Effector memory CD4-positive, alpha-beta T cell (primary cell): ENCODE measurements around the gene LRRC4C.
"Not testable (repeated sequence)": the region's sequence is repeated elsewhere in the genome, so short reads cannot be mapped to it uniquely, and the experiment has no call there.

Experiments
- DNase-seq, 3 donors: peaks; one replicate each; pipeline ENCODE4 v3.0.0-alpha.2; 2020
- H3K27ac ChIP-seq: 2 replicates; pipeline ENCODE4 v1.7.0; 2013; ENCODE audit warnings: mild to moderate bottlenecking, low read length, moderate library complexity; ENCODE audit not compliant: insufficient read depth, poor library complexity, severe bottlenecking
- H3K27me3 ChIP-seq: replicated peaks from 2 replicates; pipeline ENCODE4 v1.7.0; 2013; ENCODE audit warnings: mild to moderate bottlenecking, low read length; ENCODE audit not compliant: insufficient read depth, control insufficient read depth, poor library complexity, severe bottlenecking
- H3K36me3 ChIP-seq: 2 replicates; pipeline ENCODE4 v1.7.0; 2013; ENCODE audit warnings: mild to moderate bottlenecking, low read length, moderate library complexity; ENCODE audit not compliant: control insufficient read depth, insufficient read depth
- H3K4me1 ChIP-seq: 2 replicates; pipeline ENCODE4 v1.7.0; 2013; ENCODE audit warnings: low read length, mild to moderate bottlenecking; ENCODE audit not compliant: control insufficient read depth, insufficient read depth, poor library complexity, severe bottlenecking
- H3K4me3 ChIP-seq: 2 replicates; pipeline ENCODE4 v1.7.0; 2013; ENCODE audit warnings: low read length, low read depth, mild to moderate bottlenecking; ENCODE audit not compliant: insufficient read depth, poor library complexity, severe bottlenecking
- H3K9me3 ChIP-seq: 2 replicates; pipeline ENCODE4 v1.7.0; 2013; ENCODE audit warnings: mild to moderate bottlenecking, low read length, moderate library complexity; ENCODE audit not compliant: control insufficient read depth

Gene LRRC4C

DNA sequence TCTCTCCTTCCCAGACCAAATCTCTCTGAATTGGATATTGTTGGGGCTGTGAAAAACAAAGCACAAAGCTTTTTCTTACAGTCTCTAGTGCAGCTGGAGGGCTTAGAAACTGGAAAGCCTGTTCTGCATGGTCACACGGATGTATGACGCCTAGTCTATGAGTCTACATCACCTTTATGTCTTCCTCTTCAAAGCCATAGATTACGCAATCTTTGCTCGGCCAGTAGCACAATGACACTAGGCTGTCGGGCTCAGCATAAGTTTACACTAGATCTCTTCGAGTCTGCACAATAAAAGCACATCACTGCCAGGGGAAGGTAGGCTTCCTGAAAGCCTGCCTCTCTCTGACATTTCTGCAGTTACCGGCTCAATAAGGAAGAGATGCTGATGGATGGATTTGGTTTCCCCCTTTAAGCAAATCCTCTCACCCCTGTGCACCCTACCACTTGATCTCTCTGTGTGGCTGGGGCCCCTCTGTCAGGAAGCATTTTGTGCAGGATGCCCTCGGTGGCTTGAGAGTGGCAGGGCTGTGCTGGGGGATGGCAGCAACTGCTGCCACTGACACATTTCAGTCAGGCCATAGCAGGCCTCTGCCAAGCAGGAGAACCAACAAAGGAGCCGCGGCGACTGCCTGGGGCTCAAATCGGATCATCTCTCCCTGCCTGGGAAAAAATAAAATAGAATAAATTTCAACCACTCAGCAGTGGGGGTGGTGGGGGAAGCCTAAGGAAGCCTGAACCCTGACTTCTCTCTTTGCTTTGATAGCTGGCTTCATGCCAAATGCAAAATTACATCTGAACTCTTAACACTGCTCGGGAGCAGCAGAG is 1272.8 kb downstream of the LRRC4C start:
- Histone ChIP-seq H3K27me3 (no peaks in the 10 kb centered on the region), H3K9me3 (no peaks in the 10 kb centered on the region), H3K27ac (no peak overlapping the region)

DNA sequence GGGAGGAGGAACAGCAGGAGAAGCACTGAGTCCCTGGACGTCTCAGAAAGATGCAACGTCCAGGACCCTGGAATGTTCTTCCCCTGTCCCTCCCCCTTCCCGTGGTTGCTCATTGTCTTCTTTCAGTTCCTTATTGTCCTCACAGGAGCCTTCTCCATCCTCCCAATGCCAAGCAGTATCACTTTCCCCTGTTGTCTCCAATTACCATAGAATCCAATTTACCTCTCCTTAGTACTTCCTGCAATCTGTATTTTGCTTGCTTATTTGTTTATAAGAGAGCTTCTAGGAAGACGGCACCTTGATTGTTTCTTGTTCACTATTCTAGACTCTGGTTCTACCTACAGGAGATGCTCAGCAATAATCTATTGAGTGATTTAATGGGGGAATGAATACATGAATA is 1273.7 kb downstream of the LRRC4C start:
- H3K9me3 ChIP-seq = no peaks in the 10 kb centered on the region
- no peaks in the 10 kb centered on the region for H3K4me1 ChIP-seq
- no peak for DNase-seq
- no peak overlapping the region for H3K27ac ChIP-seq
- H3K27me3 ChIP-seq = no peaks in the 10 kb centered on the region
- H3K4me3 ChIP-seq = no peak overlapping the region
- no peaks in the 10 kb centered on the region for H3K36me3 ChIP-seq

More for the DNA sequence above, 1272.8 kb downstream of the LRRC4C start:
- no peaks in the 10 kb centered on the region for H3K4me1 ChIP-seq
- no peak for DNase-seq
- no peaks in the 10 kb centered on the region for H3K36me3 ChIP-seq
- no peak overlapping the region for H3K4me3 ChIP-seq

DNA sequence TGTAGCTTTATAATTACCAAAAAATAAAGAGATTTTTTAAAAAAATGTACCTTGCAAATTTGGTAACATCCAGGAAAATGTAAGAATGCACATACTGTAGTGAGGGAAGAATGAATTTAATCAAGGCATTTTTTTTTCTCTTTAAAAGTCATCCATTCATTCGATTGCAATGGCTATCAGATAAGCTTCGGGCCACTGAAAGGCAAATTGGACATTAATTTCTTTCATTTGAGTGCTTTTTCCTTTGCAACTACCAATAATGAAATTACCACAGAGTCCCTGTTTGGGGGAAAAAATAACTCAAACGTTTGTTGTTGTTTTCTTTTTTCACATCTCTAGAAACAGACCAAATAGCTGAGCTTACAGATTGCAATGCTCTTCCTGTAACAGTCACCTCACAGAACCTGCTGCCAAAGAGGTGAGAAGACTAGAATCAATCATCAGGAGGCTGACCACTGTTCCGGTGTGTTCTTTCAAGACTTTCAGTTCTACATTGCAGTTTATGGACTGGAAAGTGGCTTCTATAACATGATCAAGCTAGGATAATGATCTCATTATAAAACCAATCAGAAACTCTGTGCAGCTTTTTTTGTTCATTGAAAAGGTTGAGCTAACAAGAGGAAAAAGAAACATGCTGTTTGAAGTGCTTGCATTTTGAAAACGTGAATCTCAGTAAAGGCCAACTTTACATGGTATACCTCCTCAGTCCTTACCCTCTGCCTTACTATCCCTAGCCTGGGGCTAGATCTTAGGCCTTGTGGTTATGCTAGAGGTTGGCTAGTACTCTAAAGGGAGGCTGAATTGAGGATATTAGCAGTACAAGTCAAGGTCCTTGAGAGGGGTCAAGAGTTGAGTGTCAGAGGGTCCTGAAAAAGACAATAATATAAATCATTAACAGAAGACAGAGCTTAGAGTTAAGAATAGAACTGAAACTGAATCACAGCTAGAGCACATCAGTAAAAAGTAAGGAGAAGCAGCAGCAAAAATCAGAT is 1276.1 kb downstream of the LRRC4C start:
- Histone ChIP-seq H3K36me3 (no peaks in the 10 kb centered on the region), H3K27ac (no peak overlapping the region), H3K27me3 (no peaks in the 10 kb centered on the region), H3K4me1 (no peaks in the 10 kb centered on the region), H3K9me3 (no peaks in the 10 kb centered on the region), H3K4me3 (no peak overlapping the region)
- no peak for DNase-seq

DNA sequence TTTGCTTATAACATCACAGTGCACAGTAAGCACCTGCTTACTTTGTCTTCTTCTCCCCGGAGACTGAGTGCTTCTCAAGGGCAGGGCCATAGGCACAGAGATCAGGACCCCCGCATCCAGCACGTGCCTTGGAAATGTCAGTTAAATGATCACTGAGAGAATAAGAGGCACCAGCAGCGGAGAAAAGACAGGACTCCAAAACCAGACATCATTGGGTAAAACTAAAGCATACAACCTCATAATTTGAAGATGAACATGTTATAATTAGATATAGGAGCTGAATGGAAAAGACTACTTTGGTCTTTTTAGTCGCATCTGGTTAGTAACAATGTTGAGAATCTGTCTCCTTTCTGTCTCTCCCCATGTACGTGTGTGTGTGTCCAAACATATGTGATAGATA is 1279.9 kb downstream of the LRRC4C start:
- Histone ChIP-seq H3K4me3 (no peak overlapping the region), H3K27me3 (no peaks in the 10 kb centered on the region), H3K4me1 (no peaks in the 10 kb centered on the region), H3K36me3 (no peaks in the 10 kb centered on the region), H3K27ac (no peak overlapping the region), H3K9me3 (no peaks in the 10 kb centered on the region)
- no peak for DNase-seq

DNA sequence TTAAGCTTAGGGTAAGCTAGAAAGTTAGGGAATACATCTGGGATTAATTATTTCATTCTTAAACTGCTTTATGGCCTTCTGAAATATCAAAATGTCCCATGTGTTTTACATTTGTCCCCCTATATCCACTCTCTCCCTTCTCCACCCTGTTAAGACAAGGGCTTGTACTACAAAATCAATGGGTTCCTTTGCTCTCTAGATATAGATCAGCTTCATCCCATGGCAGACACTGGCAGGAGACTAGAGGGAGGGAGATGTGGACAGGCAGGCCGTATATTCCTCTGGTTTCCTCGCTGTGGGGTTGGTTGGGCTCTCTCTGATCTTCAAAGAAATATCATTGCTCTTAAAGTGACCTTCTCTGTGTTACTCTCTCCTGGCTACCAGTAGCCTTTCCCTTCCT is 1281.0 kb downstream of the LRRC4C start:
- Histone ChIP-seq H3K27ac (no peak overlapping the region), H3K9me3 (no peaks in the 10 kb centered on the region), H3K27me3 (no peaks in the 10 kb centered on the region), H3K4me1 (no peaks in the 10 kb centered on the region), H3K36me3 (no peaks in the 10 kb centered on the region), H3K4me3 (no peak overlapping the region)
- no peak for DNase-seq

DNA sequence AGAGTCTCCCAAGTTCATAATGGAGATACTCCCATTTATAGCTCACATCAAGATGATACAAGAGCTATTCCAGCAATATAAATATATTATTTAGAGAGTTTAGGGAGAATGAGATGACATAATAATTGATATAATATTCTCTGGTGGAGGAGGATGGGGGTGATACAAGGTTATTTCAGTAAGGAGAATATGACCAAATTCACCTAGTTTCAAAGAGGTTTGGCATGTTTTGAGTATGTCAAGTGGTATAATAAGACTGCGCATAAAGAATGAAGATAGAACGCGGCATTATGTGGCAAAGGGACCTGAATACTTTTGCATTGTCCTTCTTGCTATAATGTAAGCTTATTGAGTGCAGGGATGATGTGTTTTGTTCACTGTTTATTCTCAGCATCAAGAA is 1283.5 kb downstream of the LRRC4C start:
- no peak for DNase-seq
- Histone ChIP-seq H3K27me3 (no peaks in the 10 kb centered on the region), H3K27ac (no peak overlapping the region), H3K36me3 (no peaks in the 10 kb centered on the region), H3K4me1 (no peaks in the 10 kb centered on the region), H3K4me3 (no peak overlapping the region), H3K9me3 (no peaks in the 10 kb centered on the region)

DNA sequence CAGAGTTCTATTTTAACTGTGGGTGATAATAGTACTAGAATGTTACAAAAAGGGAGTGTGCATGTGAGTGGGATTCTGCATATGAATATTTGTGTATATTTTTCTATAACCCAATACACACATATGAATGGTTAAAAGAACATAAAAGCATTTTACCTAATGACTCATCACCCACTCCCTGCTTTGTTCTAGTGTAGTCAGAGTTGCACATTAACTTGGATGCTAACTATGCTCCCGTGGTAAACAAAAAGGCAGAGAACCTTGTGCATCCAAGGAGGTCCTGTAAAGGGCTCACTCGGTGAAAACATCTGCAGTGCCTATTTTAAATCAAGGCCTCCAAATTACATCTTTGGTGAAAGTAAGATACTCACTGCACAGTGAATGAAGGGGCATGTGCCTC is 1289.4 kb downstream of the LRRC4C start:
- Histone ChIP-seq H3K4me3 (no peak overlapping the region), H3K4me1 (no peaks in the 10 kb centered on the region), H3K27me3 (no peaks in the 10 kb centered on the region), H3K9me3 (no peaks in the 10 kb centered on the region), H3K36me3 (no peaks in the 10 kb centered on the region), H3K27ac (no peak overlapping the region)
- DNase-seq = no peak

DNA sequence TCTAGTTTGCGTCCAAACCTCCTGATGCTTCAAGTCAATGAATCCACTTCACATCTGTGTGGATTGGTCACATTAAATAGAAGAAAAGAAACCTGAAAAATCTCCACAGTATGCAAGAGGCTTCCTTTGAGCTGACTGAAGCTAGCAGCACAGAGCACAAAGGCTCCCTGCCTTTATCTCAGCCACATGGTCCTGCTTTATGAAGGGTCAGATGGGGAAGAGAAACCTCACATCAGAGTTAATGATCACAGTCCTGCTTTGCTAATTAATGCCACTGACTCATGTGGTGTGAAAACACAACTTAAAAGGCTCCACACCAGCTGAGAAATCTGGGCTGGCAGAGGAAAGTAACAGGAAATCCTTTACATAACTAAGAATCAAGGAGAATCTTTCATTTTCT is 1291.0 kb downstream of the LRRC4C start:
- H3K27me3 ChIP-seq = no peaks in the 10 kb centered on the region
- H3K36me3 ChIP-seq = no peaks in the 10 kb centered on the region
- H3K27ac ChIP-seq = no peak overlapping the region
- H3K4me1 ChIP-seq = no peaks in the 10 kb centered on the region
- H3K9me3 ChIP-seq = no peaks in the 10 kb centered on the region
- H3K4me3 ChIP-seq = no peak overlapping the region
- no peak for DNase-seq

DNA sequence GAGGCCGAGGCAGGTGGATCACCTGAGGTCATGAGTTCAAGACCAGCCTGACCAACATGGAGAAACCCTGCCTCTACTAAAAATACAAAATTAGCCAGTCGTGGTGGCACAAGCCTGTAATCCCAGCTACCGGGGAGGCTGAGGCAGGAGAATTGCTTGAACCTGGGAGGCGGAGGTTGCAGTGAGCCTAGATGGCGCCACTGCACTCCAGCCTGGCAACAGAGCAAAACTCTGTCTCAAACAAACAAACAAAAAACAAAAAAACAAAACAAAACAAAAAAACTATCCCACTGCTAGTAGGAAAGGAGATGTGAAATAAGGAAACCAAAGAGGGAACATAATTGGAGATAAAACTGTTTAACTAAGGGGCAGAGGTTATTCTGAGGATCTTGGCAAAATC is 1291.6 kb downstream of the LRRC4C start:
- H3K27me3 ChIP-seq, H3K4me3 ChIP-seq, H3K4me1 ChIP-seq, H3K27ac ChIP-seq, DNase-seq, H3K9me3 ChIP-seq, H3K36me3 ChIP-seq: not testable (repeated sequence)

DNA sequence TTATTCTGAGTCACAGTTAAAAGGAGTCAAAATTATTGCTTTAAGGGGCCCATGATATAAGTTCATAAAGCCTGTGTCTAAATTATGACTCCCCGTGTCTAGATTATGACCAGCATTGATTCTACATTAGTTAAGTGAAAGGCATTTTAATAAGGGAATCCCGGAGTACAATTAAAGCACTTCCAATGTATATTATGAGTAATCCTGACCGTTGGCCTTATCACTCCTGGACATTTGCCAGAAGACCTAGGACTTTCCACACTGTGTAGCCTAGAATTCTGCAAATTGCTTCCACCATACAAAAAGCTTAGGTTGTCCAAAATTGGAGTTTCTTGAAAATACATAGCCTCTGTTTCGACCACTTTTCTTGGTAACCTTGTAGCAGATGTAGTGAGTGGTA is 1292.6 kb downstream of the LRRC4C start:
- Histone ChIP-seq H3K4me1 (no peaks in the 10 kb centered on the region), H3K4me3 (no peak overlapping the region), H3K27me3 (no peaks in the 10 kb centered on the region), H3K36me3 (no peaks in the 10 kb centered on the region), H3K27ac (no peak overlapping the region), H3K9me3 (no peaks in the 10 kb centered on the region)
- DNase-seq = no peak
